ENCODE results near the gene STK40.

The STK40 gene

GRCh38 chr1:36369061-36369861 lies 16.5 kb downstream of the STK40 start:
- DNase-seq: peak; percentile 44

GRCh38 chr1:36367798-36368197 lies 17.9 kb downstream of the STK40 start:
- no peak for DNase-seq

- no peak for DNase-seq
Measured at GRCh38 chr1:36367066-36367465, 18.7 kb downstream of the STK40 start.

- no peak for DNase-seq
Measured at GRCh38 chr1:36366091-36366661, 19.5 kb downstream of the STK40 start.

- DNase-seq: no peak
Measured at GRCh38 chr1:36365381-36365780, 20.3 kb downstream of the STK40 start.

GRCh38 chr1:36359911-36360550 lies 25.7 kb downstream of the STK40 start:
- DNase-seq: no peak

GRCh38 chr1:36359383-36359782 lies 26.3 kb downstream of the STK40 start:
- DNase-seq: no peak

GRCh38 chr1:36358514-36359084 lies 27.1 kb downstream of the STK40 start:
- no peak for DNase-seq

GRCh38 chr1:36355811-36356210 lies 29.9 kb downstream of the STK40 start:
- DNase-seq: no peak

GRCh38 chr1:36354486-36354885 lies 31.2 kb downstream of the STK40 start:
- DNase-seq: no peak

- no peak for DNase-seq
Measured at GRCh38 chr1:36352910-36353878, 32.5 kb downstream of the STK40 start.

- DNase-seq: no peak
Measured at GRCh38 chr1:36352125-36352909, 33.4 kb downstream of the STK40 start.

GRCh38 chr1:36351227-36351977 lies 34.3 kb downstream of the STK40 start:
- DNase-seq: no peak

GRCh38 chr1:36350659-36351226 lies 35.0 kb downstream of the STK40 start:
- no peak for DNase-seq

GRCh38 chr1:36349839-36350238 lies 35.9 kb downstream of the STK40 start:
- no peak for DNase-seq

- DNase-seq: no peak
Measured at GRCh38 chr1:36349241-36349671, 36.5 kb downstream of the STK40 start.

- DNase-seq: no peak
Measured at GRCh38 chr1:36346741-36347370, 38.9 kb downstream of the STK40 start.

GRCh38 chr1:36345353-36345752 lies 40.4 kb downstream of the STK40 start:
- no peak for DNase-seq

GRCh38 chr1:36344395-36344680 lies 41.4 kb downstream of the STK40 start:
- no peak for DNase-seq

- DNase-seq: no peak
Measured at GRCh38 chr1:36343651-36344394, 41.9 kb downstream of the STK40 start.

Data from NCI-H1048 (cell line).